Endothelial cell (in vitro differentiated cells): ENCODE data around the gene REL. TPM values are rescaled to one million over a fixed set of nuclear protein-coding genes. Genes with fewer than 3 reads are reported as not detected.
"Not testable (repeated sequence)": the region's sequence is repeated elsewhere in the genome, so short reads cannot be mapped to it uniquely, and the experiment has no call there.

ENCODE experiments used
- DNase-seq: peaks from one replicate; pipeline ENCODE4 v3.0.0; 2021; ENCODE audit warnings: low spot score
- H3K27ac Mint-ChIP-seq: one replicate; pipeline ENCODE4 v1.8.0; 2021; ENCODE audit warnings: mixed read lengths, inconsistent platforms; ENCODE audit not compliant: unreplicated experiment
- H3K27me3 Mint-ChIP-seq: one replicate; pipeline ENCODE4 v1.8.0; 2021; ENCODE audit warnings: mild to moderate bottlenecking, moderate library complexity, mixed read lengths, inconsistent platforms; ENCODE audit not compliant: unreplicated experiment
- H3K36me3 Mint-ChIP-seq: one replicate; pipeline ENCODE4 v1.8.0; 2021; ENCODE audit warnings: mild to moderate bottlenecking, low read depth, mixed read lengths, inconsistent platforms; ENCODE audit not compliant: unreplicated experiment
- H3K4me1 Mint-ChIP-seq: one replicate; pipeline ENCODE4 v1.8.0; 2021; ENCODE audit warnings: mild to moderate bottlenecking, mixed read lengths, inconsistent platforms; ENCODE audit not compliant: unreplicated experiment
- H3K4me3 Mint-ChIP-seq: one replicate; pipeline ENCODE4 v1.8.0; 2021; ENCODE audit warnings: mild to moderate bottlenecking, mixed read lengths, inconsistent platforms; ENCODE audit not compliant: unreplicated experiment
- H3K9me3 Mint-ChIP-seq: one replicate; pipeline ENCODE4 v1.8.0; 2021; ENCODE audit warnings: mixed read lengths, inconsistent platforms; ENCODE audit not compliant: unreplicated experiment
- CTCF ChIP-seq: fragments of 200-600 bp; sonication (generic); IDR thresholded peaks from one replicate; pipeline ENCODE4 v1.5.0; 2021; ENCODE audit warnings: antibody characterized with exemption; ENCODE audit not compliant: unreplicated experiment
- total RNA-seq: library from RNA; stranded (reverse); fragmentation: NEBNext Ultra II Directional; extraction: Animal tissue kit (Norgen Biotek cat#: 25700); gene quantifications from one replicate; pipeline ENCODE4 v1.2.1, GENCODE V29; 2021; ENCODE audit not compliant: unreplicated experiment

REL gene
- total RNA-seq, 1 donor from 2014 or later: 16.4 TPM

GRCh38 chr2:60855989-60856669 lies 25.2 kb upstream of the REL start:
- H3K4me1 Mint-ChIP-seq: no peaks in the 10 kb centered on the region
- peaks cover 2% of the 10 kb centered on the region for H3K27me3 Mint-ChIP-seq
- no peak for DNase-seq
- no peak for TF ChIP-seq CTCF
- H3K9me3 Mint-ChIP-seq: no peaks in the 10 kb centered on the region
- no peaks in the 10 kb centered on the region for H3K36me3 Mint-ChIP-seq
- H3K27ac Mint-ChIP-seq: no peak overlapping the region
- H3K4me3 Mint-ChIP-seq: no peak overlapping the region

- no peak for TF ChIP-seq CTCF
- Mint-ChIP-seq H3K36me3 (peaks cover 1% of the 10 kb centered on the region), H3K27ac (no peak overlapping the region), H3K27me3 (peaks cover 2% of the 10 kb centered on the region), H3K4me1 (no peaks in the 10 kb centered on the region), H3K4me3 (no peak overlapping the region), H3K9me3 (no peaks in the 10 kb centered on the region)
- DNase-seq: no peak
Measured at GRCh38 chr2:60857056-60857455, 24.3 kb upstream of the REL start.

- peaks cover 2% of the 10 kb centered on the region for H3K27me3 Mint-ChIP-seq
- no peaks in the 10 kb centered on the region for H3K4me1 Mint-ChIP-seq
- TF ChIP-seq CTCF: no peak
- peaks cover 3% of the 10 kb centered on the region for H3K36me3 Mint-ChIP-seq
- no peak overlapping the region for H3K4me3 Mint-ChIP-seq
- DNase-seq: no peak
- H3K27ac Mint-ChIP-seq: no peak overlapping the region
- no peaks in the 10 kb centered on the region for H3K9me3 Mint-ChIP-seq
Measured at GRCh38 chr2:60858897-60859311, 22.5 kb upstream of the REL start.

- Mint-ChIP-seq H3K9me3 (no peaks in the 10 kb centered on the region), H3K27ac (no peak overlapping the region), H3K36me3 (peaks cover 3% of the 10 kb centered on the region), H3K4me1 (no peaks in the 10 kb centered on the region), H3K4me3 (no peak overlapping the region), H3K27me3 (no peaks in the 10 kb centered on the region)
- no peak for DNase-seq
- no peak for TF ChIP-seq CTCF
Measured at GRCh38 chr2:60861736-60862135, 19.6 kb upstream of the REL start.

GRCh38 chr2:60862642-60863041 lies 18.7 kb upstream of the REL start:
- Mint-ChIP-seq H3K27ac (no peak overlapping the region), H3K27me3 (peaks cover 3% of the 10 kb centered on the region), H3K4me1 (peaks cover 6% of the 10 kb centered on the region), H3K4me3 (no peak overlapping the region), H3K36me3 (peaks cover 3% of the 10 kb centered on the region), H3K9me3 (no peaks in the 10 kb centered on the region)
- no peak for TF ChIP-seq CTCF
- no peak for DNase-seq

GRCh38 chr2:60865361-60865760 lies 16.0 kb upstream of the REL start:
- H3K27ac Mint-ChIP-seq, H3K9me3 Mint-ChIP-seq, H3K36me3 Mint-ChIP-seq, H3K4me1 Mint-ChIP-seq, H3K27me3 Mint-ChIP-seq, H3K4me3 Mint-ChIP-seq, DNase-seq: not testable (repeated sequence)
